IMR-90 (cell line): ENCODE measurements around the gene RUNX3. TPM values are rescaled to one million over a fixed set of nuclear protein-coding genes. Genes with fewer than 3 reads are reported as not detected.
A peak's percentile ranks its signal among the peaks of the same experiment; 100 is the strongest.

ENCODE experiments used
- ATAC-seq: fragments of 200-7000 bp; cut with Tn5 transposase; 2 replicates; pipeline ENCODE4 v1.9.1; 2020; ENCODE audit warnings: low read depth, mild to moderate bottlenecking, moderate library complexity
- BruUV-seq: library from RNA; stranded (reverse); fragments of 400-500 nt; replicated peaks from 2 replicates; lab custom pipeline; 2021; lab: Mats Ljungman, UMichigan
- CTCF ChIA-PET: fragments of 300-600 bp; formaldehyde crosslinking; extraction: SDS; loops from one replicate; lab custom pipeline; 2021; ENCODE audit warnings: antibody characterized with exemption; lab: Yijun Ruan, JAX
- POLR2A ChIA-PET: fragments of 300-600 bp; sonication (Branson Sonifier 250); formaldehyde crosslinking; loops from one replicate; lab custom pipeline; 2022; ENCODE audit warnings: antibody characterized with exemption; ENCODE audit not compliant: unreplicated experiment; lab: Charles Lee
- DNase-seq: peaks from one replicate; pipeline ENCODE4 v3.0.0; 2013
- H2AFZ ChIP-seq: replicated peaks from 2 replicates; pipeline ENCODE3; 2013; ENCODE audit warnings: low read length, mild to moderate bottlenecking; ENCODE audit not compliant: poor library complexity
- H2AK5ac ChIP-seq: 2 replicates; pipeline ENCODE4 v1.6.1; 2013; ENCODE audit warnings: low read depth, low read length, inconsistent platforms
- H2AK9ac ChIP-seq: replicated peaks from 2 replicates; pipeline ENCODE3; 2013; ENCODE audit warnings: mild to moderate bottlenecking, low read depth, low read length, moderate library complexity; ENCODE audit not compliant: poor library complexity
- H2BK120ac ChIP-seq: 2 replicates; pipeline ENCODE4 v1.6.1; 2013; ENCODE audit warnings: low read depth, low read length, inconsistent platforms
- H2BK15ac ChIP-seq: 3 replicates; pipeline ENCODE4 v1.6.1; 2013; ENCODE audit warnings: low read depth, low read length, inconsistent platforms
- H2BK20ac ChIP-seq: 2 replicates; pipeline ENCODE4 v1.6.1; 2013; ENCODE audit warnings: low read depth, mild to moderate bottlenecking, inconsistent platforms, low read length, moderate library complexity
- H2BK5ac ChIP-seq: 2 replicates; pipeline ENCODE4 v1.6.1; 2013; ENCODE audit warnings: mild to moderate bottlenecking, low read depth, low read length, inconsistent platforms; ENCODE audit not compliant: poor library complexity, severe bottlenecking
- H3K14ac ChIP-seq: replicated peaks from 2 replicates; pipeline ENCODE4 v1.6.1; 2013; ENCODE audit warnings: low read depth, low read length, inconsistent platforms
- H3K18ac ChIP-seq: 2 replicates; pipeline ENCODE4 v1.6.1; 2013; ENCODE audit warnings: low read depth, low read length, control low read depth
- H3K23ac ChIP-seq: 2 replicates; pipeline ENCODE4 v1.6.1; 2013; ENCODE audit warnings: low read depth, low read length, inconsistent platforms
- H3K27ac ChIP-seq: 2 replicates; pipeline ENCODE4 v1.5.1; 2013; ENCODE audit warnings: mild to moderate bottlenecking, control low read depth, low read length; ENCODE audit not compliant: insufficient read depth
- H3K27me3 ChIP-seq: 2 replicates; pipeline ENCODE4 v1.6.1; 2013; ENCODE audit warnings: low read length; ENCODE audit not compliant: control insufficient read depth, insufficient read depth
- H3K36me3 ChIP-seq: 2 replicates; pipeline ENCODE4 v1.6.1; 2013; ENCODE audit warnings: low read length, mixed read lengths; ENCODE audit not compliant: control insufficient read depth, insufficient read depth
- H3K4ac ChIP-seq: 2 replicates; pipeline ENCODE4 v1.6.1; 2013; ENCODE audit warnings: low read depth, low read length, inconsistent platforms
- H3K4me1 ChIP-seq: 2 replicates; pipeline ENCODE4 v1.6.1; 2013; ENCODE audit warnings: low read length, mixed read lengths; ENCODE audit not compliant: control insufficient read depth, insufficient read depth
- H3K4me2 ChIP-seq: 2 replicates; pipeline ENCODE4 v1.6.1; 2013; ENCODE audit warnings: low read depth, mild to moderate bottlenecking, control low read depth, low read length, moderate library complexity
- H3K4me3 ChIP-seq: 2 replicates; pipeline ENCODE4 v1.5.1; 2013; ENCODE audit warnings: low read depth, mild to moderate bottlenecking, control low read depth, low read length, moderate library complexity; ENCODE audit not compliant: insufficient read depth
- H3K56ac ChIP-seq: 2 replicates; pipeline ENCODE4 v1.6.1; 2013; ENCODE audit warnings: low read length, inconsistent platforms; ENCODE audit not compliant: insufficient read depth; ENCODE audit errors: extremely low read depth
- H3K79me1 ChIP-seq, 2 experiments: 2 replicates each; pipeline ENCODE4 v1.6.1; 2013; ENCODE audit warnings: low read length in 2 of 2, inconsistent platforms in 1 of 2, low read depth in 1 of 2
- H3K9ac ChIP-seq: 2 replicates; pipeline ENCODE4 v1.6.1; 2013; ENCODE audit warnings: low read depth, low read length, control low read depth
- H3K9me1 ChIP-seq: 2 replicates; pipeline ENCODE4 v1.6.1; 2013; ENCODE audit warnings: low read length, inconsistent platforms; ENCODE audit not compliant: insufficient read depth
- H3K9me3 ChIP-seq: 2 replicates; pipeline ENCODE4 v1.6.1; 2013; ENCODE audit warnings: low read length; ENCODE audit not compliant: control insufficient read depth, insufficient read depth
- H4K20me1 ChIP-seq: 2 replicates; pipeline ENCODE4 v1.6.1; 2013; ENCODE audit warnings: low read length, inconsistent platforms; ENCODE audit not compliant: insufficient read depth
- H4K5ac ChIP-seq: 2 replicates; pipeline ENCODE4 v1.6.1; 2013; ENCODE audit warnings: mild to moderate bottlenecking, low read depth, low read length, control low read depth
- H4K8ac ChIP-seq, 2 experiments: 2 replicates each; pipeline ENCODE4 v1.6.1; 2013; ENCODE audit warnings: low read depth in 2 of 2, low read length in 2 of 2, control low read depth in 1 of 2, inconsistent platforms in 1 of 2
- H4K91ac ChIP-seq: 2 replicates; pipeline ENCODE4 v1.6.1; 2013; ENCODE audit warnings: low read depth, low read length, inconsistent platforms; ENCODE audit not compliant: insufficient read depth
- POLR2A ChIP-seq: IDR thresholded peaks from 2 replicates; pipeline ENCODE4 v1.6.1; 2012; ENCODE audit warnings: mild to moderate bottlenecking, low read depth, low read length
- RAD21 ChIP-seq: IDR thresholded peaks from 2 replicates; pipeline ENCODE4 v1.6.1; 2012; ENCODE audit warnings: low read length, improper control_type of control experiment
- SMC3 ChIP-seq: fragments of 150-350 bp; IDR thresholded peaks from 2 replicates; pipeline ENCODE4 v1.6.1; 2016; ENCODE audit warnings: low read depth, mild to moderate bottlenecking, antibody characterized with exemption, low read length, moderate library complexity
- WGBS, 2 experiments: methylation state at CpG; one replicate each; pipeline versions ENCODE4 v1.1.5 to v1.1.7; 2013; ENCODE audit warnings: missing lambda C conversion rate in 2 of 2; ENCODE audit not compliant: insufficient read length in 1 of 2; ENCODE audit errors: extremely low coverage in 2 of 2; 5-methylcytosine and 5-hydroxymethylcytosine counted together
- dilution Hi-C: fragments of 300-500 bp; cut with HindIII; formaldehyde crosslinking; loops from one replicate; pipeline ENCODE4 v1.14.3; 2018; ENCODE audit warnings: low sequenced_read_pairs; ENCODE audit not compliant: unreplicated experiment
- in situ Hi-C: fragments of 300-500 bp; cut with MboI; formaldehyde crosslinking; loops from 3 replicates; pipeline ENCODE4 v1.14.3; 2019; ENCODE audit warnings: low sequenced_read_pairs, inconsistent platforms, mixed read lengths
- intact Hi-C: fragments of 100-400 bp; cut with micrococcal nuclease; formaldehyde crosslinking; loops from 2 replicates; pipeline ENCODE4 v1.10.0; 2022
- polyA plus RNA-seq, 3 experiments: library from polyadenylated mRNA; depleted of rRNA; stranded (reverse); fragments of >200 nt; gene quantifications; 2 replicates each; pipeline ENCODE4 v1.2.3, GENCODE V29; 2012; ENCODE audit warnings: low replicate concordance in 1 of 3
- total RNA-seq: library from RNA; depleted of rRNA; stranded (reverse); fragments of >200 nt; gene quantifications from 2 replicates; pipeline ENCODE4 v1.2.3, GENCODE V29; 2012
- TF ChIP-seq, protein P1 (sequence below): conservative IDR thresholded peaks from 2 replicates; pipeline ENCODE4 v1.5.1; 2012; ENCODE audit warnings: mild to moderate bottlenecking, low read depth, low read length, improper control_type of control experiment
- TF ChIP-seq, protein P2 (sequence below): fragments of 150-350 bp; IDR thresholded peaks from 2 replicates; pipeline ENCODE4 v1.6.1; 2016; ENCODE audit warnings: low read depth, mild to moderate bottlenecking, low read length, moderate library complexity, borderline replicate concordance

The RUNX3 gene
- total and polyA plus RNA-seq, 2 of the 4 experiments (the other 2 are of a cell fraction): 0.07 TPM; not detected in 1

DNA sequence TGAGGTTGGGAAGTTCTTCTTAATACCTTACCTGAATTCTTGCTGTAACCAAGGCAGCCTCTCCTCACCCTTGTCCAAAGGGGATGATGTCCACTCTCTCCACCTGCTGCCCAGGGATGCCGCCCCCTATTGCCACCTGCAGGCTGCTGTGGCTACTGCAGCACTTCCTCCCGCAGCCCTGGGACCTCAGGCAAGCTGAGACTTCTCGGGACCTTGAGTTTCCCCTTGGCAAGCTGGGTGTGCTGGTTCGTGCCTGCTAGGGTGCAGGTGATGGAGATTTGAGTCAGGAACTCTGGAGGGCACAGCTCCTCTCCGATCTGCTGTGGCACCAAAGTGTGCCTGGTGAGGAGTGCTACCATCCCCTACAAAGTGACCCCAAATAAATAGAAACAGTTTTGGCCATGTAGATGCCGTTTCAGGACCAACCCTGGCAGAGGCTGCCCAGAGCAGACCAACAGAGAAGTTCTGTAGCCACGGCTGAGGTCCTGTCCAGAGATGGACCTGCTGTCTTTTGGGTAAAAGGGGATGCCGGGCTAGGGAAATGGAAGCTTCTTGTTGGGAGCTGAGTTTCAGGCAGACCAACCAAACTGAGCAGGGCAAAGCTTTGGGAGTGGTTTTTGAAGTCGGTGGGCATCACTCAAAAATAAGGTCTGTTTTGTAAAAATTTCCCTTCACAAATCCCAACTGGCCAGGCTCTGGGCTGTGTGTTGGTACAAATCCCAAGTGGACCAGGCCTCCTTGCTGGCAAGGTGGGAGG, 31.7 kb downstream of the RUNX3 start:
- DNase-seq: peak; percentile 12
- CTCF ChIA-PET: interaction anchor here (0.5 to 1.0 kb wide), 6 partner anchors 13 to 341 kb away, joined by 3 to 9 read pairs (median 3); no protein-coding TSS in a partner anchor
- Histone ChIP-seq H4K8ac (no peak overlapping the region), H2BK15ac (no peak overlapping the region), H3K36me3 (no peaks in the 10 kb centered on the region), H3K4me2 (no peak overlapping the region), H2AK9ac (no peak overlapping the region), H2BK120ac (no peak overlapping the region), H3K4ac (no peak overlapping the region), H3K27ac (no peak overlapping the region), H3K9me3 (no peaks in the 10 kb centered on the region), H4K91ac (no peak overlapping the region), H3K23ac (no peak overlapping the region), H3K18ac (no peak overlapping the region), H3K27me3 (peaks cover 45% of the 10 kb centered on the region), H2BK5ac (no peak overlapping the region), H3K79me1 (no peaks in the 10 kb centered on the region), H2AFZ (peak overlapping the region; percentile 58), H3K56ac (no peak overlapping the region), H3K14ac (no peak overlapping the region), H4K5ac (no peak overlapping the region), H3K9ac (no peak overlapping the region), H3K4me1 (no peaks in the 10 kb centered on the region), H2BK20ac (no peak overlapping the region), H4K20me1 (peaks cover 5% of the 10 kb centered on the region; the same call in 1 of the 2 replicates), H3K9me1 (no peaks in the 10 kb centered on the region), H3K4me3 (no peak overlapping the region), H2AK5ac (no peak overlapping the region)
- POLR2A ChIA-PET: no interaction called here
- no TSS peak for BruUV-seq
- ATAC-seq: peak; percentile 93
- dilution Hi-C loops (no loop called here), in situ Hi-C loops (no loop called here), intact Hi-C loops (no loop called here)
- no CpG with 5 or more reads among the region's 9 CpGs for WGBS, 2 experiments
- TF ChIP-seq RAD21 (peak; percentile 67), SMC3 (peak; percentile 64), POLR2A (no peak)
- TF ChIP-seq, protein P1, sequence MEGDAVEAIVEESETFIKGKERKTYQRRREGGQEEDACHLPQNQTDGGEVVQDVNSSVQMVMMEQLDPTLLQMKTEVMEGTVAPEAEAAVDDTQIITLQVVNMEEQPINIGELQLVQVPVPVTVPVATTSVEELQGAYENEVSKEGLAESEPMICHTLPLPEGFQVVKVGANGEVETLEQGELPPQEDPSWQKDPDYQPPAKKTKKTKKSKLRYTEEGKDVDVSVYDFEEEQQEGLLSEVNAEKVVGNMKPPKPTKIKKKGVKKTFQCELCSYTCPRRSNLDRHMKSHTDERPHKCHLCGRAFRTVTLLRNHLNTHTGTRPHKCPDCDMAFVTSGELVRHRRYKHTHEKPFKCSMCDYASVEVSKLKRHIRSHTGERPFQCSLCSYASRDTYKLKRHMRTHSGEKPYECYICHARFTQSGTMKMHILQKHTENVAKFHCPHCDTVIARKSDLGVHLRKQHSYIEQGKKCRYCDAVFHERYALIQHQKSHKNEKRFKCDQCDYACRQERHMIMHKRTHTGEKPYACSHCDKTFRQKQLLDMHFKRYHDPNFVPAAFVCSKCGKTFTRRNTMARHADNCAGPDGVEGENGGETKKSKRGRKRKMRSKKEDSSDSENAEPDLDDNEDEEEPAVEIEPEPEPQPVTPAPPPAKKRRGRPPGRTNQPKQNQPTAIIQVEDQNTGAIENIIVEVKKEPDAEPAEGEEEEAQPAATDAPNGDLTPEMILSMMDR: peak; percentile 69
- TF ChIP-seq, protein P2, sequence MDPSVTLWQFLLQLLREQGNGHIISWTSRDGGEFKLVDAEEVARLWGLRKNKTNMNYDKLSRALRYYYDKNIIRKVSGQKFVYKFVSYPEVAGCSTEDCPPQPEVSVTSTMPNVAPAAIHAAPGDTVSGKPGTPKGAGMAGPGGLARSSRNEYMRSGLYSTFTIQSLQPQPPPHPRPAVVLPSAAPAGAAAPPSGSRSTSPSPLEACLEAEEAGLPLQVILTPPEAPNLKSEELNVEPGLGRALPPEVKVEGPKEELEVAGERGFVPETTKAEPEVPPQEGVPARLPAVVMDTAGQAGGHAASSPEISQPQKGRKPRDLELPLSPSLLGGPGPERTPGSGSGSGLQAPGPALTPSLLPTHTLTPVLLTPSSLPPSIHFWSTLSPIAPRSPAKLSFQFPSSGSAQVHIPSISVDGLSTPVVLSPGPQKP: no peak
